ENCODE results near the gene VEGFB. TPM values are rescaled to one million over a fixed set of nuclear protein-coding genes. Genes with fewer than 3 reads are reported as not detected.

VEGFB gene
- total RNA-seq, 1 donor from 2014 or later, result 2.3 TPM

GRCh38 chr11:64247729-64248531 is 13.5 kb downstream of the VEGFB start:
- peaks cover 13% of the 10 kb centered on the region for H3K27me3 Mint-ChIP-seq (ENCODE audit: insufficient read depth, low read depth)
- peaks cover 45% of the 10 kb centered on the region for H3K4me1 Mint-ChIP-seq
- Histone ChIP-seq H3K79me2 (ENCODE audit: low read depth) (peaks cover 25% of the 10 kb centered on the region), H3K4me1 (peaks cover 41% of the 10 kb centered on the region), H3F3A (ENCODE audit: low read depth) (peaks cover 52% of the 10 kb centered on the region), H3K27ac (no peak overlapping the region), H3K9ac (no peak overlapping the region), H3K4me2 (peak overlapping the region; percentile 88), H3K4me3 (peak overlapping the region; percentile 71), H4K20me1 (ENCODE audit: low read depth) (peaks cover 22% of the 10 kb centered on the region), H3K9me3 (ENCODE audit: low read depth) (no peaks in the 10 kb centered on the region), H3K27me3 (peaks cover 6% of the 10 kb centered on the region), H2AFZ (replicated peaks) (peak overlapping the region; percentile 52), H3K36me3 (no peaks in the 10 kb centered on the region)
- no peaks in the 10 kb centered on the region for H3K9me3 Mint-ChIP-seq
- H3K4me3 Mint-ChIP-seq, result peak overlapping the region; percentile 85
- TF ChIP-seq EZH2 (IDR thresholded peaks at IDR 0.05) (no peak), EZH2phosphoT487 (IDR thresholded peaks at IDR 0.05) (no peak), CTCF (IDR thresholded peaks at IDR 0.05) (no peak)
- peak overlapping the region; percentile 80 for H3K27ac Mint-ChIP-seq
- DNase-seq (ENCODE audit: low spot score), result no peak
- peaks cover 2% of the 10 kb centered on the region for H3K36me3 Mint-ChIP-seq

GRCh38 chr11:64248578-64248977 is 14.2 kb downstream of the VEGFB start:
- peaks cover 25% of the 10 kb centered on the region for H3K79me2 ChIP-seq (ENCODE audit: low read depth)
- no peaks in the 10 kb centered on the region for H3K9me3 ChIP-seq (ENCODE audit: low read depth)
- TF ChIP-seq CTCF (IDR thresholded peaks at IDR 0.05), result no peak
- no peak for TF ChIP-seq EZH2 (IDR thresholded peaks at IDR 0.05)
- no peak for TF ChIP-seq EZH2phosphoT487 (IDR thresholded peaks at IDR 0.05)
- Mint-ChIP-seq H3K4me3 (peak overlapping the region; percentile 85), H3K36me3 (no peaks in the 10 kb centered on the region), H3K4me1 (peaks cover 43% of the 10 kb centered on the region), H3K27ac (no peak overlapping the region), H3K27me3 (ENCODE audit: insufficient read depth, low read depth) (peaks cover 15% of the 10 kb centered on the region), H3K9me3 (no peaks in the 10 kb centered on the region)
- H3K4me3 ChIP-seq, result no peak overlapping the region
- peaks cover 6% of the 10 kb centered on the region for H3K27me3 ChIP-seq
- H4K20me1 ChIP-seq (ENCODE audit: low read depth), result peaks cover 25% of the 10 kb centered on the region
- H3K27ac ChIP-seq, result no peak overlapping the region
- peak overlapping the region; percentile 88 for H3K4me2 ChIP-seq
- DNase-seq (ENCODE audit: low spot score), result peak; percentile 54
- H3F3A ChIP-seq (ENCODE audit: low read depth), result peaks cover 53% of the 10 kb centered on the region
- no peaks in the 10 kb centered on the region for H3K36me3 ChIP-seq
- no peak overlapping the region for H3K9ac ChIP-seq
- H2AFZ ChIP-seq (replicated peaks), result no peak overlapping the region
- peaks cover 41% of the 10 kb centered on the region for H3K4me1 ChIP-seq

- H4K20me1 ChIP-seq (ENCODE audit: low read depth), result peaks cover 29% of the 10 kb centered on the region
- DNase-seq (ENCODE audit: low spot score), result no peak
- H3K4me3 ChIP-seq, result no peak overlapping the region
- Mint-ChIP-seq H3K4me1 (peaks cover 45% of the 10 kb centered on the region), H3K36me3 (peaks cover 3% of the 10 kb centered on the region), H3K27me3 (ENCODE audit: insufficient read depth, low read depth) (peaks cover 15% of the 10 kb centered on the region), H3K4me3 (no peak overlapping the region), H3K9me3 (no peaks in the 10 kb centered on the region), H3K27ac (no peak overlapping the region)
- peaks cover 49% of the 10 kb centered on the region for H3F3A ChIP-seq (ENCODE audit: low read depth)
- H3K27ac ChIP-seq, result no peak overlapping the region
- H3K9ac ChIP-seq, result no peak overlapping the region
- peaks cover 25% of the 10 kb centered on the region for H3K79me2 ChIP-seq (ENCODE audit: low read depth)
- H3K9me3 ChIP-seq (ENCODE audit: low read depth), result no peaks in the 10 kb centered on the region
- H3K36me3 ChIP-seq, result no peaks in the 10 kb centered on the region
- no peak overlapping the region for H3K4me2 ChIP-seq
- no peak for TF ChIP-seq EZH2phosphoT487 (IDR thresholded peaks at IDR 0.05)
- no peak for TF ChIP-seq EZH2 (IDR thresholded peaks at IDR 0.05)
- no peak for TF ChIP-seq CTCF (IDR thresholded peaks at IDR 0.05)
- H3K27me3 ChIP-seq, result peaks cover 6% of the 10 kb centered on the region
- H2AFZ ChIP-seq (replicated peaks), result no peak overlapping the region
- peaks cover 41% of the 10 kb centered on the region for H3K4me1 ChIP-seq
Measured at GRCh38 chr11:64249038-64249437, 14.7 kb downstream of the VEGFB start.
